Memory B cell (primary cell): Measurements from ENCODE around the gene RPL15.

Experiments
- ATAC-seq: fragments of 150-1000 bp; cut with Tn5 transposase; 2 replicates; pipeline ENCODE4 v1.10.0; 2021; ENCODE audit warnings: low read depth, mild to moderate bottlenecking, moderate library complexity
- DNase-seq, 2 donors: peaks; one replicate each; pipeline ENCODE4 v3.0.0; 2022; ENCODE audit warnings: low spot score in 2 of 2
- H3K27ac Mint-ChIP-seq: one replicate; pipeline ENCODE4 v1.8.0; 2022; ENCODE audit warnings: mild to moderate bottlenecking, moderate library complexity, mixed read lengths
- H3K27me3 Mint-ChIP-seq: one replicate; pipeline ENCODE4 v1.8.0; 2022; ENCODE audit warnings: mixed read lengths
- H3K36me3 Mint-ChIP-seq: one replicate; pipeline ENCODE4 v1.8.0; 2022; ENCODE audit warnings: mild to moderate bottlenecking, mixed read lengths
- H3K4me1 Mint-ChIP-seq: one replicate; pipeline ENCODE4 v1.8.0; 2022; ENCODE audit warnings: mixed read lengths
- H3K4me3 Mint-ChIP-seq: one replicate; pipeline ENCODE4 v1.8.0; 2022; ENCODE audit warnings: mild to moderate bottlenecking, moderate library complexity, mixed read lengths
- H3K9me3 Mint-ChIP-seq: one replicate; pipeline ENCODE4 v1.8.0; 2022; ENCODE audit warnings: mixed read lengths

RPL15 gene

GRCh38 chr3:23969393-23969792, 52.5 kb downstream of the RPL15 start:
- ATAC-seq, result no peak
- H3K4me3 Mint-ChIP-seq, result no peak overlapping the region
- H3K27ac Mint-ChIP-seq, result no peak overlapping the region
- DNase-seq, result no peak
- H3K4me1 Mint-ChIP-seq, result no peaks in the 10 kb centered on the region
- no peaks in the 10 kb centered on the region for H3K27me3 Mint-ChIP-seq
- H3K9me3 Mint-ChIP-seq, result no peaks in the 10 kb centered on the region
- peaks cover 37% of the 10 kb centered on the region for H3K36me3 Mint-ChIP-seq
